ENCODE data around the gene ST6GALNAC1. TPM values are rescaled to one million over a fixed set of nuclear protein-coding genes. Genes with fewer than 3 reads are reported as not detected.

Gene ST6GALNAC1
- polyA plus RNA-seq, 1 donor (not counting 4 experiments of a cell fraction or from before 2014, with no cell fraction given): 0.46 TPM

- no peaks in the 10 kb centered on the region for H3K79me2 ChIP-seq (ENCODE audit: control insufficient read depth, insufficient read depth, low read length)
- peaks cover 37% of the 10 kb centered on the region for H3K4me1 ChIP-seq (ENCODE audit: control insufficient read depth, extremely low read depth, insufficient read depth, low read length)
- no peak for DNase-seq (ENCODE audit: low read depth, low spot score)
- H3K36me3 ChIP-seq (ENCODE audit: control insufficient read depth in 2 of 2, extremely low read depth in 1 of 2, insufficient read depth in 2 of 2, low read length in 2 of 2): no peaks in the 10 kb centered on the region
- peak overlapping the region; percentile 71 for H3K4me2 ChIP-seq (ENCODE audit: control insufficient read depth, extremely low read depth, insufficient read depth, low read depth, low read length)
- peak overlapping the region; percentile 82 for H3K27ac ChIP-seq (ENCODE audit: control insufficient read depth, insufficient read depth, low read length)
- no peak for TF ChIP-seq EZH2 (IDR thresholded peaks at IDR 0.05; ENCODE audit: low read length)
- no peak for TF ChIP-seq CTCF (optimal IDR thresholded peaks at IDR 0.05 in 1 of 3, IDR thresholded peaks at IDR 0.05 in 1 of 3, conservative IDR thresholded peaks at IDR 0.05 in 1 of 3; ENCODE audit: extremely low read depth in 1 of 3, insufficient read depth in 2 of 3, low read length in 3 of 3)
- no peaks in the 10 kb centered on the region for H3K27me3 ChIP-seq (ENCODE audit: control insufficient read depth, extremely low read depth, insufficient read depth, low read length)
- no peaks in the 10 kb centered on the region for H4K20me1 ChIP-seq (ENCODE audit: control insufficient read depth, extremely low read depth, insufficient read depth, low read length)
- no peaks in the 10 kb centered on the region for H3K9me3 ChIP-seq (ENCODE audit: control insufficient read depth, low read depth, low read length)
- peak overlapping the region in 2 of 3 experiments; percentile 29 to 40 for H3K4me3 ChIP-seq (ENCODE audit: control insufficient read depth in 2 of 3, extremely low read depth in 1 of 3, insufficient read depth in 2 of 3, low read depth in 1 of 3, low read length in 3 of 3)
- dilution Hi-C loops (cut with MboI; ENCODE audit: extremely low pct_ligation_motif_present, low sequenced_read_pairs): no loop called here
- H3K9ac ChIP-seq (ENCODE audit: control insufficient read depth, extremely low read depth, insufficient read depth, low read length): peak overlapping the region; percentile 71
- H3K9me1 ChIP-seq (ENCODE audit: control insufficient read depth, extremely low read depth, insufficient read depth, low read length): peaks cover 2% of the 10 kb centered on the region
- no peak for FAIRE-seq
- H2AFZ ChIP-seq (ENCODE audit: control insufficient read depth, low read length): peak overlapping the region; percentile 90
Measured at GRCh38 chr17:76670718-76671122, 27.2 kb upstream of the ST6GALNAC1 start.

GRCh38 chr17:76670020-76670717 lies 26.6 kb upstream of the ST6GALNAC1 start:
- FAIRE-seq: peak; percentile 41
- TF ChIP-seq EZH2 (IDR thresholded peaks at IDR 0.05; ENCODE audit: low read length): no peak
- no peak for TF ChIP-seq CTCF (optimal IDR thresholded peaks at IDR 0.05 in 1 of 3, IDR thresholded peaks at IDR 0.05 in 1 of 3, conservative IDR thresholded peaks at IDR 0.05 in 1 of 3; ENCODE audit: extremely low read depth in 1 of 3, insufficient read depth in 2 of 3, low read length in 3 of 3)

More at GRCh38 chr17:76670020-76670717, 26.6 kb upstream of the ST6GALNAC1 start:
- Histone ChIP-seq H3K4me1 (ENCODE audit: control insufficient read depth, extremely low read depth, insufficient read depth, low read length) (peaks cover 37% of the 10 kb centered on the region), H4K20me1 (ENCODE audit: control insufficient read depth, extremely low read depth, insufficient read depth, low read length) (no peaks in the 10 kb centered on the region), H3K4me3 (ENCODE audit: control insufficient read depth in 2 of 3, extremely low read depth in 1 of 3, insufficient read depth in 2 of 3, low read depth in 1 of 3, low read length in 3 of 3) (peak overlapping the region in 1 of 3 experiments; percentile 40), H3K27me3 (ENCODE audit: control insufficient read depth, extremely low read depth, insufficient read depth, low read length) (no peaks in the 10 kb centered on the region), H3K27ac (ENCODE audit: control insufficient read depth, insufficient read depth, low read length) (peak overlapping the region; percentile 82), H3K36me3 (ENCODE audit: control insufficient read depth in 2 of 2, extremely low read depth in 1 of 2, insufficient read depth in 2 of 2, low read length in 2 of 2) (no peaks in the 10 kb centered on the region), H3K4me2 (ENCODE audit: control insufficient read depth, extremely low read depth, insufficient read depth, low read depth, low read length) (peak overlapping the region; percentile 71), H2AFZ (ENCODE audit: control insufficient read depth, low read length) (no peak overlapping the region), H3K79me2 (ENCODE audit: control insufficient read depth, insufficient read depth, low read length) (no peaks in the 10 kb centered on the region), H3K9me3 (ENCODE audit: control insufficient read depth, low read depth, low read length) (no peaks in the 10 kb centered on the region), H3K9ac (ENCODE audit: control insufficient read depth, extremely low read depth, insufficient read depth, low read length) (no peak overlapping the region), H3K9me1 (ENCODE audit: control insufficient read depth, extremely low read depth, insufficient read depth, low read length) (peaks cover 2% of the 10 kb centered on the region)
- dilution Hi-C loops (cut with MboI; ENCODE audit: extremely low pct_ligation_motif_present, low sequenced_read_pairs): no loop called here
- DNase-seq (ENCODE audit: low read depth, low spot score): no peak
